Body of pancreas (tissue), 4 donors: Measurements from ENCODE around the gene COL5A1.

Experiments used
- POLR2A ChIP-seq, 3 donors: fragments of 450-650 bp; IDR thresholded peaks; one replicate each; pipeline ENCODE4 v1.6.1; 2016; ENCODE audit warnings: antibody characterized with exemption in 3 of 3, mild to moderate bottlenecking in 2 of 3
- TF ChIP-seq, protein P1 (sequence below), 7 experiments: fragments of 450-650 bp in 4 of 7; fragments of 200-600 bp in 3 of 7; sonication (generic) in 3 of 7; IDR thresholded peaks; one replicate each; pipeline ENCODE4 v1.5.1; 2016 to 2019; ENCODE audit warnings: antibody characterized with exemption in 7 of 7

DNA sequence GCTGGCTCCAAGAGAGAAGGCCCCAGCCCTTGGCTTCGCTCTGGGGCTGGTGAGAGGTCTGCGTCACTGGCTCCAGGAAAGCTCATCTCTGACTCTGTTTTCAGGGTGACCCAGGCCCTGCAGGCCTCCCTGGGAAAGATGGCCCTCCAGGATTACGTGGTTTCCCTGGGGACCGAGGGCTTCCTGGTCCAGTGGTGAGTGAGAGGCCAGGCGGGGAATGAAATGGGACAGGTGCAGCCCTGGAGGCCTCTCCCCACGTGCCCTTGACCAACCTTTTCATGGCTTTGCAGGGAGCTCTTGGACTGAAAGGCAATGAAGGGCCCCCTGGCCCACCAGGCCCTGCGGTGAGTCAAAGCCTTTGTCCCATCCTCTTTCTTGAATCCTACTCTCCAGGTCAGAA, 163.3 kb downstream of the COL5A1 start:
- TF ChIP-seq, protein P1, sequence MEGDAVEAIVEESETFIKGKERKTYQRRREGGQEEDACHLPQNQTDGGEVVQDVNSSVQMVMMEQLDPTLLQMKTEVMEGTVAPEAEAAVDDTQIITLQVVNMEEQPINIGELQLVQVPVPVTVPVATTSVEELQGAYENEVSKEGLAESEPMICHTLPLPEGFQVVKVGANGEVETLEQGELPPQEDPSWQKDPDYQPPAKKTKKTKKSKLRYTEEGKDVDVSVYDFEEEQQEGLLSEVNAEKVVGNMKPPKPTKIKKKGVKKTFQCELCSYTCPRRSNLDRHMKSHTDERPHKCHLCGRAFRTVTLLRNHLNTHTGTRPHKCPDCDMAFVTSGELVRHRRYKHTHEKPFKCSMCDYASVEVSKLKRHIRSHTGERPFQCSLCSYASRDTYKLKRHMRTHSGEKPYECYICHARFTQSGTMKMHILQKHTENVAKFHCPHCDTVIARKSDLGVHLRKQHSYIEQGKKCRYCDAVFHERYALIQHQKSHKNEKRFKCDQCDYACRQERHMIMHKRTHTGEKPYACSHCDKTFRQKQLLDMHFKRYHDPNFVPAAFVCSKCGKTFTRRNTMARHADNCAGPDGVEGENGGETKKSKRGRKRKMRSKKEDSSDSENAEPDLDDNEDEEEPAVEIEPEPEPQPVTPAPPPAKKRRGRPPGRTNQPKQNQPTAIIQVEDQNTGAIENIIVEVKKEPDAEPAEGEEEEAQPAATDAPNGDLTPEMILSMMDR (IDR thresholded peaks at IDR 0.05): no peak
- no peak for TF ChIP-seq POLR2A (IDR thresholded peaks at IDR 0.05)
